Activated naive CD4-positive, alpha-beta T cell treated with anti-CD3 and anti-CD28 coated beads, Interleukin-2, amount 10 ng/mL, durations not matched to agents 7 days and 5 days (primary cell): ENCODE measurements around the gene NTNG1.

Experiments used
- CTCF ChIA-PET: fragments of 350-600 bp; sonication (Branson Sonifier 250); formaldehyde crosslinking; loops from one replicate; lab custom pipeline; 2021; ENCODE audit warnings: antibody characterized with exemption; lab: Charles Lee
- DNase-seq: peaks from one replicate; pipeline ENCODE4 v3.0.0-alpha.2; 2020
- H3K27ac Mint-ChIP-seq: one replicate; pipeline ENCODE4 v1.8.0; 2021; ENCODE audit warnings: mild to moderate bottlenecking, moderate library complexity, mixed read lengths
- H3K27me3 Mint-ChIP-seq: one replicate; pipeline ENCODE4 v1.8.0; 2021; ENCODE audit warnings: mild to moderate bottlenecking, mixed read lengths
- H3K36me3 Mint-ChIP-seq: one replicate; pipeline ENCODE4 v1.8.0; 2021; ENCODE audit warnings: mixed read lengths
- H3K4me1 Mint-ChIP-seq: one replicate; pipeline ENCODE4 v1.8.0; 2021; ENCODE audit warnings: mixed read lengths
- H3K4me3 Mint-ChIP-seq: one replicate; pipeline ENCODE4 v1.8.0; 2021; ENCODE audit warnings: mild to moderate bottlenecking, moderate library complexity, mixed read lengths
- H3K9me3 Mint-ChIP-seq: one replicate; pipeline ENCODE4 v1.8.0; 2021; ENCODE audit warnings: mixed read lengths

Gene NTNG1

DNA sequence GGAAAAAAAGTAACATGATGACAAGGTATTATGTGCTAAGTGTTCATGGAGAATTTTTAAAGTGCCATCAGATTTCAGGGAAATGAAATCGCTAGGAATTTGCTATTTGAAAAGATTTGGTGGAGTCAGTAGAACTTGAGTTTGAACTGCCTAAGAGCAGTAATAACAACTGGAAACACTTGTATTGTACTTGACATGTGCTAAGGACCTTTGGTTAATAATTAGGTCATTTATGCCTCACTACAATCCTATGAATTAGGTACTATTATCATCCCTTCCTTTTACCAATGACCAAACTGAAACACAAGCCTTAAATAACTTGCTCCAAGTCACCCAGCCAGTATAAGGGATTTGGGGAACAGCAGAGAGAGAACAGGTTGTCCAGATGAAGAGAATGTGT, 133.4 kb downstream of the NTNG1 start:
- CTCF ChIA-PET, result no interaction called here
- H3K4me1 Mint-ChIP-seq, result no peaks in the 10 kb centered on the region
- no peak for DNase-seq
- no peak overlapping the region for H3K4me3 Mint-ChIP-seq
- no peak overlapping the region for H3K27ac Mint-ChIP-seq
- H3K9me3 Mint-ChIP-seq, result no peaks in the 10 kb centered on the region
- no peaks in the 10 kb centered on the region for H3K36me3 Mint-ChIP-seq
- H3K27me3 Mint-ChIP-seq, result no peaks in the 10 kb centered on the region

DNA sequence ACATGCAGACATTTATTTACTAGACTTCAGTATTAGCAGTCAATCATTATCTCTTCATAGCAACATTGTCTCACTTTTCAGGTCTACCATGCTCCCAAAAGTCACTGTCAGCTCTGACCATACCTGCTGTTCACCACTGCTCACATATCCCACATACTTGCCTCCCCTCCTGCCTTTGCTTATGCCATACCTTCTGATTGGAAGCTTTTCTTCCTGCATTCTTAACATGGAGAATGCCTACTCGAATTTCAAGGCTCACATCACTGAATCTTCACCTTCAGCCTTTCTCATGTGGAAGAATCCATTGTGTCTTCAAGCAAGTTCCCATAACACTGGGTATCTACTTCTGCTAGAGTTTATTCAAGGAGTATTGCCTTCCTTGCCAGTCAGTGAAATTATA, 135.4 kb downstream of the NTNG1 start:
- Mint-ChIP-seq H3K27ac (no peak overlapping the region), H3K36me3 (no peaks in the 10 kb centered on the region), H3K27me3 (no peaks in the 10 kb centered on the region), H3K9me3 (no peaks in the 10 kb centered on the region), H3K4me1 (no peaks in the 10 kb centered on the region), H3K4me3 (no peak overlapping the region)
- no peak for DNase-seq
- CTCF ChIA-PET, result interaction anchor here (1.0 kb wide), 1 partner anchor 472 kb away, joined by 4 read pairs; no protein-coding TSS in a partner anchor

DNA sequence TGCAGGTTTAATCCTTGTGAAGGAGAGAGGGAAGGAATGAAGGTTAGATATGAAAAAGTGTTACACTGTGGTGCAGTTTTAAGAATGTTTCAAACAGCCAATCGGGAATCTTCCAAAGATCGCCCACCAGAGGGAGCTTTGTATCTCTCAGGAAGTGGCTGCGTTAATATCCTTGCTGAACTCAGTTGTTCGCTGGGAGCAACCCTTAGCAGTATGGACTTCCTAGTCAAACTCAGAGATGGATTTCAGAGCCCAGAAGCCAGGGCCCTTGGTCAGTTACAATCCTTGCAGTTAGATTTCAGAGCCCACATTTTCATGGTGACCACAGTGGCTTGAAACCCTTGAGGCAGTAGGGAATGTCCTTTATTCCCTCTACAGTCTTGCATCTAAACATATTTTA, 136.2 kb downstream of the NTNG1 start:
- CTCF ChIA-PET, result interaction anchor here (1.0 kb wide), 1 partner anchor 471 kb away, joined by 4 read pairs; no protein-coding TSS in a partner anchor
- Mint-ChIP-seq H3K4me3 (no peak overlapping the region), H3K9me3 (no peaks in the 10 kb centered on the region), H3K36me3 (no peaks in the 10 kb centered on the region), H3K27me3 (no peaks in the 10 kb centered on the region), H3K4me1 (no peaks in the 10 kb centered on the region), H3K27ac (no peak overlapping the region)
- DNase-seq, result no peak

DNA sequence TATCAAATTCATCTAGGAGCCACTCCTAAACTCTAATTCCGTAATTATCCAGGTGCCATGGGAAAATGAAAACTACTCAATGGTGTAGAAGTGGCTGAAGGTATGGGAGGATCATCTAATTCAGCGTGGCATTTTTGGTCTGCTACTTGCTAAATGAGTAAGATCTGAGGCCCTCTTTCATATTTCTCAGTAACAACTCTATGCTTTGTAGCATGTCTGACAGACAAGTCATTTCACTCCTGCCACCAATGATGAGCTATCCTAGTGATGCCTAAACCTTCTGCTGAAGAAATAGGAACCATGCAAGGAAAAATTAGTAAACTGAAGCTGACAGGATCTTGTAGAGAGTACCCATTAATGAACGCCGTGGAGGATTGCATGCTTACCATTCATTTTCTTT, 145.3 kb downstream of the NTNG1 start:
- CTCF ChIA-PET, result no interaction called here

DNA sequence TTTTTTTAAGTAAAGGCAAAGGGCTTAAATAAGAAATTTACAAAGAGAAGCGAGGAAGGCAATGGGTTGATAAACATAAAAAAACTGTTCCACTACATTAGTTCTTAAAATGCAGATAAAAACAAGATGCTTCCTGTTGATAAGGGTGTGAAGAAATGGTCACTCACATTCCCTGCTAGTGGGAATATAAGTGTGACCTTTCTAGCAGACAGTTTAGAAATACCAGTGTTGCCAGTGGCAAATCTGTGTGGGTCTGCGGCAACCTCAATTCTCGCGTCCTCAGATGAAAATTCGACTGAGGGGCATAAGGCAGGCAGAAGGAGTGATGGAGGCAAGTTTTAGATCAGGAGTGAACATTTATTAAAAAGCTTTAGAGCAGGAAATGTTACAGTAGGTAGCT, 151.1 kb downstream of the NTNG1 start:
- no peak overlapping the region for H3K4me3 Mint-ChIP-seq

More for the DNA sequence above, 145.3 kb downstream of the NTNG1 start:
- Mint-ChIP-seq H3K27ac (no peak overlapping the region), H3K27me3 (no peaks in the 10 kb centered on the region), H3K4me1 (no peaks in the 10 kb centered on the region), H3K36me3 (no peaks in the 10 kb centered on the region), H3K4me3 (no peak overlapping the region), H3K9me3 (no peaks in the 10 kb centered on the region)
- DNase-seq, result no peak

DNA sequence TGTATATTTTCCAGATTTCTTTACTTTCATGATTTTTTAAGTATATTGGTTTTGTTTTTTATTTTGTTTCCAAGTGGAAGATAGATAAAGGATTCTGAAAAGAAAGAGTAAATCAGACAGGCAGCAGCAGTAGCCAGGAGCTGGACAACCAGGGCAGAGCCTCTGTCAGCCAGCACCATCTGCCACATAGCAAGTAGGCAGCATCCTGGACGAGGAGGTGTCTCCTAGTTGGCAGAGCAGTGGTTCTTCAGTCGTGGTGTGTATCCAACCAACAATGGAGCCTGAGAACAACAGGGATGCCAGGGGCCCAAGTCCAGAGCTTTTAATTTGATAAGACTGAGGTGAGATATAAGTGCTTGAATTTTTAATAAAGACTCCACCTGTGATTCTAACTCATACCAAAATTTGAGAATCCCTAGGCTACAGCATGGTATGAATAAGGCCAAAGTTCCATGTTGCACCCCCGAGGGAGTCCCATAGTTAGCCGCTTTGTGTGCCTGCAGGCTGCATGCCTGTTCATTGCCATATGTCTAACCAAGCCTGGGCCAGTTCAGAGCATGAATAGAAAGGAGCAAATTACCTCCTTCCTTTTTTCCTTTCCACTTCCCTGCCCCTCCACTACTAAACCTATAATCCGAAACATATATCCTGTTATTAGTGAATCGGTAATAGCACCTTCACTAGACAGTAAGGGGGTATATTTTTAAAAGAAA, 153.2 kb downstream of the NTNG1 start:
- no peaks in the 10 kb centered on the region for H3K27me3 Mint-ChIP-seq
- no peak overlapping the region for H3K4me3 Mint-ChIP-seq
- CTCF ChIA-PET, result no interaction called here
- H3K27ac Mint-ChIP-seq, result no peak overlapping the region
- H3K9me3 Mint-ChIP-seq, result no peaks in the 10 kb centered on the region
- DNase-seq, result no peak
- no peaks in the 10 kb centered on the region for H3K36me3 Mint-ChIP-seq
- no peaks in the 10 kb centered on the region for H3K4me1 Mint-ChIP-seq

More for the DNA sequence above, 151.1 kb downstream of the NTNG1 start:
- no peaks in the 10 kb centered on the region for H3K9me3 Mint-ChIP-seq
- no peak overlapping the region for H3K27ac Mint-ChIP-seq
- no peaks in the 10 kb centered on the region for H3K4me1 Mint-ChIP-seq
- CTCF ChIA-PET, result no interaction called here
- no peaks in the 10 kb centered on the region for H3K36me3 Mint-ChIP-seq
- no peak for DNase-seq
- no peaks in the 10 kb centered on the region for H3K27me3 Mint-ChIP-seq

DNA sequence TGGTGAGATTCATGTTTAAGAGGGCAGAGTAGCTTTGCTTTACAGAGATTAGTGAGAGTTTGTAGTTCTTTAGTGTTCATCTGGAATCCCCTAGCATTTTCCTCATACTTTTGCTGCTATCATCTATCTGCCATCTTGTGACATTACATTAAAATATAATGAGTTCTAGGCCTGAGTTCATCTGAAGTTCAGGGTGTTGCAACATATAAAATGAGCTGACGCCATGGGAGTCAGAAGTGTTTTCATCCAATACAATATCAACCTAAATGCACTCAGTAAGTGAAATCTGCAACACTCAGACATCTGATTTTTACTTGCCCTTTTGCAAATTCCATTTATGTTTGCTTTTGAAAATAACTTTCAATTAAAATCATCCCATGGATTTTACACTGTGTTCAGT, 153.8 kb downstream of the NTNG1 start:
- Mint-ChIP-seq H3K9me3 (no peaks in the 10 kb centered on the region), H3K36me3 (no peaks in the 10 kb centered on the region), H3K27ac (no peak overlapping the region), H3K4me1 (no peaks in the 10 kb centered on the region), H3K27me3 (no peaks in the 10 kb centered on the region), H3K4me3 (no peak overlapping the region)
- CTCF ChIA-PET, result no interaction called here
- no peak for DNase-seq

DNA sequence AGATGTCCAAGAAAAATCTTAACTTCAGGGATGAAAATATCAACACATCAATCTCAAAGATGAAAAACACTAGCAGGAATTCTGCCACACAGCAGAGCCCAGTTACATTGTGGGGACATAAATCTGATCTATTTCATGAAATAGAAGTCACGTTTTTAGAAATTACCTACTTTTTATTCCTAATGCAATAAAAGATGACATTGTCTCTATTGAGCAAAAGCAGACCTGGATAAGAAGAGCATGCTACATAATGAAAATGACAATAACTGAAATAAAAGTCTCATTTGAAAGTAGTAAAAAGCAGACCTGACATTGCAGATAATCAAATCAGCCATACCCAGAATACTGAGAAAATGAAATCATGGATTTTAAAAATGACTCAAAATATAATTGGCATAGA, 156.8 kb downstream of the NTNG1 start:
- no peaks in the 10 kb centered on the region for H3K9me3 Mint-ChIP-seq
- CTCF ChIA-PET, result no interaction called here
- no peaks in the 10 kb centered on the region for H3K4me1 Mint-ChIP-seq
- H3K27ac Mint-ChIP-seq, result no peak overlapping the region
- no peaks in the 10 kb centered on the region for H3K36me3 Mint-ChIP-seq
- no peak for DNase-seq
- no peak overlapping the region for H3K4me3 Mint-ChIP-seq
- no peaks in the 10 kb centered on the region for H3K27me3 Mint-ChIP-seq

DNA sequence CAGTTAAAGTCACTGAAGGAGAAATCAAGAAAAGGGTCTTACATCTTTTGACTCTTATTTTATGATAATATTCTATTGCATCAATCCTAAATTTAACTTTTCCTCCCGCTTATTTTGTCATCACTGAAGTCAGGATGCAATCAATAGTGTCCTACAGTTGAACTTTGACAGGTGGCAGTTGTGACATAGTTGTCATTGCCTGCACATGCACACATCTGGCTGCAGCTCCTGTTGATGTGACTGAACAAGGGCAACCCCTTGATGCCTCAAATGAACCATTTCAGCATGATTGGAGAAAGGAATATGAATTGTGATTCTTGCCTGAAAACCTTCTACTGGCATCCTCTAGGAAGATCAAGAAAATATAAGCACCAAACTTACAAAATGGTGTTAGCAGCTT, 157.7 kb downstream of the NTNG1 start:
- no peak for DNase-seq
- CTCF ChIA-PET, result no interaction called here
- no peak overlapping the region for H3K4me3 Mint-ChIP-seq
- H3K36me3 Mint-ChIP-seq, result no peaks in the 10 kb centered on the region
- no peaks in the 10 kb centered on the region for H3K9me3 Mint-ChIP-seq
- H3K27me3 Mint-ChIP-seq, result no peaks in the 10 kb centered on the region
- H3K27ac Mint-ChIP-seq, result no peak overlapping the region
- H3K4me1 Mint-ChIP-seq, result no peaks in the 10 kb centered on the region

DNA sequence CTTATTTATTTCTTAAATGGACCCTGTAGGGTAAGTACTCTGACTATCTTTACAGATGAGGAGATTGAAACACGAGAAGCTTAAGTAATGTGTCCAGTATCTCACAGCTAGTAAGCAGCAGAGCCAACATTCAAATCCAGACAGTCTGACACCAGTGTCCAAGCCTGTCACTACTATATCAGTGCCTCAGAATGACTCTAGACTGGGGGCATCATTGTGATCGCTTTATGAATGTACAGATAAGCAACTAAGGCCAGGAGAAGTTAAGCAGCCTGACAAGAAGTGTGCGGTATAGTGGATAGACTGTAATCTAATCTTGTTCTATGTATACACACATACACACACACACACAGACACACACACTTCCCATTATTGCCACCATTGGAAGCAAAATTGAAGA, 158.7 kb downstream of the NTNG1 start:
- Mint-ChIP-seq H3K9me3 (no peaks in the 10 kb centered on the region), H3K27ac (no peak overlapping the region), H3K27me3 (no peaks in the 10 kb centered on the region), H3K4me3 (no peak overlapping the region), H3K4me1 (no peaks in the 10 kb centered on the region), H3K36me3 (no peaks in the 10 kb centered on the region)
- CTCF ChIA-PET, result no interaction called here
- DNase-seq, result no peak

DNA sequence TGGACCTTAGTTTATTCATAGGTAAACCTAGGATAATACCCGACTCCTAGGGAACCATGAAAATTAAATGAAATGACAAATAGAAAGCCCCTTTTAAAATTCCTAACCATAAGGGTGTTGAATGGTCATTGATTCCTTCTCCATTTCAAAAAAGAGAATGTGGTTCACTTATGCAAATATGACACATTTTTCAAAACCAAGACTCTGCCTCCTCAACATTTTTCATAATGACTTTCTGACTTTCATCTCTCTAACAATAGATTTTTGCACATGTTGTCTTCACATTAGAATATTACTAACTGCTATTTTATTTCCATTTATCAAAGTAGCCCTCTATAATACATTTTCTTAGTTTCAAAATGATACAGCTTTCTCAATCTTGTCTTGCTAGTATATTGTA, 169.1 kb downstream of the NTNG1 start:
- no peaks in the 10 kb centered on the region for H3K4me1 Mint-ChIP-seq
- CTCF ChIA-PET, result no interaction called here
- H3K36me3 Mint-ChIP-seq, result no peaks in the 10 kb centered on the region
- no peaks in the 10 kb centered on the region for H3K27me3 Mint-ChIP-seq
- no peak overlapping the region for H3K27ac Mint-ChIP-seq
- no peaks in the 10 kb centered on the region for H3K9me3 Mint-ChIP-seq
- no peak for DNase-seq
- H3K4me3 Mint-ChIP-seq, result no peak overlapping the region

DNA sequence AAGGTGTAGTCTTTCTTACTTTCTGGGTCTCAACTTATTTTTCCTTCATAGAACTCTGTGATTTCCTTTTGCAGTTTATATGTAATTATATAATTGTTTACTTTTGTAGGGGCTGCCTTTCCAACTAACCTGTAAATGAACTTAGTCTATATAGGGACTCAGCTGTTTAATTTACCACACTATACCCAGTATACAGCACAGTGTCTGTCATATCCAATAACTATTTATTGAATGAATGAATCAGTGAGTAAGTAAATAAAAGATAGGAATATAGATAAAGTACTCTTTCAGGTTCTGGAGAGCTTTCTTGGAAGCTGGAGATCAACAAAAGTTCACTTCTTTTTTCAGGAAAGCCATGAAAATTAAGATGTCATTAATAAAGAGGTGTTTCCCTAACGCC, 174.8 kb downstream of the NTNG1 start:
- no peaks in the 10 kb centered on the region for H3K27me3 Mint-ChIP-seq
- no peaks in the 10 kb centered on the region for H3K9me3 Mint-ChIP-seq
- H3K27ac Mint-ChIP-seq, result no peak overlapping the region
- no peaks in the 10 kb centered on the region for H3K4me1 Mint-ChIP-seq
- H3K36me3 Mint-ChIP-seq, result no peaks in the 10 kb centered on the region
- CTCF ChIA-PET, result no interaction called here
- no peak overlapping the region for H3K4me3 Mint-ChIP-seq
- no peak for DNase-seq

DNA sequence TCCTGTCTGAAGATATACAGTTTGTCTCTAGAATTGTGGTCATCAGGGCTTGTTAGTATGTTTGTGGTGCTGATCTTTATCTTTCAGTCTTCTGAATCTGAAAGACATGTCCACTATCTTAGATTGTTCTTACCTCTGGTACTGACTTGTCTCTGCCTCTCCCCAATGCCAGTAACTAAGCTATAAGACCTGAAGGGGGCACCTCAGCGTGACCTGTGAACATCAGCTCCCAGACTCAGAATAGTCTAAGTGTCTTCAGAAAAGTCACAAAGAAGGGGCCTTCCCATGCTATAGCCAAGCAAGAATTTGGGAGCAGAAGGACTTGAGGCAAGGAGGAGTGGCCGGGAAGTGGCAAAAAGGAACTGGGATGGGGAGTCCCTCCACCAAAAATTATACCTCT, 178.1 kb downstream of the NTNG1 start:
- Mint-ChIP-seq H3K36me3 (no peaks in the 10 kb centered on the region), H3K4me3 (no peak overlapping the region), H3K9me3 (no peaks in the 10 kb centered on the region), H3K27ac (no peak overlapping the region), H3K27me3 (no peaks in the 10 kb centered on the region), H3K4me1 (no peaks in the 10 kb centered on the region)
- DNase-seq, result no peak
- CTCF ChIA-PET, result no interaction called here

DNA sequence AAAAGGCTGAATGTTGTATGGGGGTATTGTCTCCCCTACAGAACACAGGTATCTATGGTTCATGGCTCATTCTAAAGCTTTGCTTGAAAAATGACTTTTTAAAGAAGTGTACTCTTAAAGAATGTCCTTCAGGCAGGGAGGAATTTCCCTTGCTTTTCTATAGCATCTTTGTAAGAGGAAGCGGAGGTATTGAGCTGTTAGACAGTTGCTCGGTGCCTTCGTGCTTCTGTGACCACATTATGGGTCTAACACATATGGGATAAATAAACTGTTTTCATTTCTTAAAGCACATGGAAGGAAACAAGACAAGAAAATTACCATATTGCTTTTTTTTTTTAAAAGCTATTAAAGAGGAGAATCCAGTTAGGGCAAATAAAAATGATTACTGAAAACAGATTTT, 182.9 kb downstream of the NTNG1 start:
- Mint-ChIP-seq H3K27me3 (no peaks in the 10 kb centered on the region), H3K36me3 (no peaks in the 10 kb centered on the region), H3K9me3 (no peaks in the 10 kb centered on the region), H3K4me3 (no peak overlapping the region), H3K27ac (no peak overlapping the region), H3K4me1 (no peaks in the 10 kb centered on the region)
- CTCF ChIA-PET, result no interaction called here
- no peak for DNase-seq

DNA sequence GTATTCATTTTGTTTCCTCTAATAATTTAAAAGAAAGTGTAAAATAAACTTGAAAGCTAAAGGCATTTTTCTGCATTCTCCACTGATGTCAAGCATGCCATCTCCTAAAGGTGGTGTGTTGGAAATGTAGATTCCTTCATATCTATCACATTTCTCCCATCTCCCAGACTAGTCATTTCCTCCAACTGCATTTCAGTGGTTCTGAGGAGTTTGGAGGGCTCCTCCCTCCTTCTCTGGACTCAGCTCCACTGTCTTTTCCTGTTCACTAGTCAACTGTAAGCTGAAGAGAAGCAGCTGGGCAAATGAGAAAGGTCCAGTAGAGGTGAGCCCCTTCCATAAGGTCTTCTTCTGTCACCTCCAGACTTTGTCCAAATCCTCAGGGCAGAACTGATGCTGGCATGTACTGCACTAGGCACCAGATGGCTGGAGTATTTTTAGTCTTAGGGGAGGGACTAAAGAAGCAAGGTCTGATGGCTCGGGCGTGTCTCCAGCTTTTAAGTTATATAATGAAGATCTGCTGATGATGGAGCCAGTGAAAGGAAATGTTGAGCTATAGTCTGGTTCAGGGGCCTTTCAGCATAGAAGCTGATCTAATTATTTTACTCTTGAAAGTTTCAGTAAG, 186.1 kb downstream of the NTNG1 start:
- no peaks in the 10 kb centered on the region for H3K36me3 Mint-ChIP-seq
- no peaks in the 10 kb centered on the region for H3K27me3 Mint-ChIP-seq
- no peak overlapping the region for H3K27ac Mint-ChIP-seq
- DNase-seq, result no peak
- H3K4me1 Mint-ChIP-seq, result no peaks in the 10 kb centered on the region
- CTCF ChIA-PET, result no interaction called here
- no peak overlapping the region for H3K4me3 Mint-ChIP-seq
- H3K9me3 Mint-ChIP-seq, result no peaks in the 10 kb centered on the region
